H1 (cell line): ENCODE measurements around the gene FXYD3. TPM values are rescaled to one million over a fixed set of nuclear protein-coding genes. Genes with fewer than 3 reads are reported as not detected.

Experiments used
- CHD2 ChIP-seq: IDR thresholded peaks from 2 replicates; pipeline ENCODE4 v1.6.1; 2012; ENCODE audit warnings: low read length, improper control_type of control experiment
- EZH2 ChIP-seq: fragments of 200-600 bp; sonication (generic); IDR thresholded peaks from 2 replicates; pipeline ENCODE4 v1.7.1; 2012; ENCODE audit warnings: low read depth, mild to moderate bottlenecking, moderate library complexity, low read length, inconsistent platforms; ENCODE audit not compliant: severe bottlenecking
- KDM1A ChIP-seq: fragments of 200-600, 300-600 bp; sonication (generic); IDR thresholded peaks from 2 replicates; pipeline ENCODE4 v1.7.1; 2016; ENCODE audit warnings: mild to moderate bottlenecking, low read length, borderline replicate concordance
- PHF8 ChIP-seq: fragments of 200-600 bp; sonication (generic); conservative IDR thresholded peaks from 2 replicates; pipeline ENCODE4 v1.7.1; 2012; ENCODE audit warnings: low read depth, mild to moderate bottlenecking, inconsistent platforms, low read length, moderate library complexity
- RAD21 ChIP-seq, 2 experiments: IDR thresholded peaks in 1 of 2; conservative IDR thresholded peaks in 1 of 2; 2 replicates each; pipeline ENCODE4 v1.6.1; 2011; ENCODE audit warnings: low read depth in 2 of 2, low read length in 2 of 2, improper control_type of control experiment in 1 of 2, inconsistent platforms in 1 of 2, mild to moderate bottlenecking in 1 of 2, moderate library complexity in 1 of 2
- SAP30 ChIP-seq: fragments of 300-600 bp; sonication (generic); IDR thresholded peaks from 2 replicates; pipeline ENCODE4 v1.7.1; 2012; ENCODE audit warnings: low read length, moderate library complexity, mild to moderate bottlenecking, inconsistent platforms; ENCODE audit not compliant: insufficient read depth, insufficient replicate concordance
- SUZ12 ChIP-seq: fragments of 200-600 bp; sonication (generic); IDR thresholded peaks from 2 replicates; pipeline ENCODE4 v1.6.1; 2012; ENCODE audit warnings: mild to moderate bottlenecking, inconsistent platforms, low read length, moderate library complexity, mixed read lengths
- TBP ChIP-seq: IDR thresholded peaks from 2 replicates; pipeline ENCODE4 v1.6.1; 2011; ENCODE audit warnings: low read depth, low read length, improper control_type of control experiment
- TCF12 ChIP-seq: IDR thresholded peaks from 2 replicates; pipeline ENCODE4 v1.6.1; 2011; ENCODE audit warnings: low read depth, mild to moderate bottlenecking, low read length
- polyA plus RNA-seq, 7 experiments: library from polyadenylated mRNA; depleted of rRNA in 3 of 7; stranded (reverse) in 5 of 7; unstranded in 2 of 7; fragments of >200 nt in 5 of 7; fragments of 200-250 nt in 2 of 7; gene quantifications; 1 replicate in 5 of 7; 2 replicates in 1 of 7; 4 replicates in 1 of 7; pipeline versions ENCODE4 v1.2.1 to v1.2.3, GENCODE V29; 2011 to 2013; ENCODE audit warnings: missing spikeins in 2 of 7, mixed read lengths in 2 of 7
- total RNA-seq: library from RNA; stranded (reverse); fragmentation: NEBNext Ultra II Directional; extraction: Animal tissue kit (Norgen Biotek cat#: 25700); gene quantifications from 2 replicates; pipeline ENCODE4 v1.2.1, GENCODE V29; 2021
- TF ChIP-seq, protein P1 (sequence below): IDR thresholded peaks from 2 replicates; pipeline ENCODE4 v1.6.1; 2012; ENCODE audit warnings: inconsistent platforms
- TF ChIP-seq, protein P2 (sequence below), 3 experiments: IDR thresholded peaks; 1 replicate in 2 of 3; 2 replicates in 1 of 3; pipeline versions ENCODE4 v1.5.1 to v1.6.1; 2011; ENCODE audit warnings: low read length in 3 of 3, mild to moderate bottlenecking in 3 of 3, inconsistent platforms in 2 of 3, low read depth in 1 of 3, moderate library complexity in 1 of 3; ENCODE audit not compliant: insufficient read depth in 1 of 3; ENCODE audit errors: control extremely low read depth in 1 of 3

FXYD3 gene
- total and polyA plus RNA-seq, 2 of the 8 experiments (the other 6 are each of a cell fraction or from before 2014, with no cell fraction given) = 0.33 TPM; not detected in 1

DNA sequence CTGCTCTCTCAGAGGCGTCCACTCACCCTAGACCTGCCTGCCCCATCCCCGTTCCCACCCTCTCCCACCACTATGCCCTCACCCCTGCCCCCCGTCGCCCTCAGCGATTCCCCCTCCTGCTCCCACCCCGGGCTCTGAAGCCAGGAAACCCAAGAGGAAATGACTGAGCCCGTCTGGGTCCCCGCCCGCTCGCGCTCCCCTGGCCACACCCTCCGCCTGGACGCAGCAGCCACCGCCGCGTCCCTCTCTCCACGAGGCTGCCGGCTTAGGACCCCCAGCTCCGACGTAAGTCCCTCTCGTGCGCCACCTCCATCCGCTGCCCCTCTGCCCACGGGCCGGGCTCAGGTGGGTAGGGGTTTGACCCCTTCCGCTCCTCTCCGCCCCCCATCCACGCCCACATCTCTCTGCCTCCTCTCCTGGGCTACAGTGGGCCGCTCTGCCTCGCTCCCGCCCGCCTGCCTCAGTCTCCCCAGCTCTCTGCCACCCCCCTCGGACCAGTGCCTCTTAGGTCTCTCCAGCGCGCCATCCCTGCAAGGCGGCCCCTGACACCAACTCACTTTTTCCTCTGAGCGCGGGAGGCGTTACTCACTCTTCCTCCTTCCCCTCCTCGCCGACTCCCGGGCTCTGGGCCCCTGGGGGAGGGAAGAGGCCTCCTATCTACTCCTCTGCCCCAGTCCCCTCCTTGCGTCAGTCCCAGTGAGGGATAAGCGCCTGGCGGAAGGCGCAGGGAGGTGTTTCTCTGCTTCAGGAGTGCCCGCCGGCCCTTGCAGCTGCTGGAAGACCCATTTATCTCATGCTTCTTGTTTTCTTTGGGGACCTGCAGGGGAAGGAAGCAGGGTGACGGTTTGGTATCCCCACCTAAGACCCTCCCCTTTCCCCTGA is 39.1 kb downstream of the FXYD3 start, which contains the start of gene FXYD5 (continued):
- TF ChIP-seq SUZ12 = no peak
- TF ChIP-seq, protein P1, sequence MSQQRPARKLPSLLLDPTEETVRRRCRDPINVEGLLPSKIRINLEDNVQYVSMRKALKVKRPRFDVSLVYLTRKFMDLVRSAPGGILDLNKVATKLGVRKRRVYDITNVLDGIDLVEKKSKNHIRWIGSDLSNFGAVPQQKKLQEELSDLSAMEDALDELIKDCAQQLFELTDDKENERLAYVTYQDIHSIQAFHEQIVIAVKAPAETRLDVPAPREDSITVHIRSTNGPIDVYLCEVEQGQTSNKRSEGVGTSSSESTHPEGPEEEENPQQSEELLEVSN = peak; percentile 16; the same call in 1 of the 2 replicates
- TF ChIP-seq EZH2 = no peak
- TF ChIP-seq CHD2 = no peak
- TF ChIP-seq, protein P2, sequence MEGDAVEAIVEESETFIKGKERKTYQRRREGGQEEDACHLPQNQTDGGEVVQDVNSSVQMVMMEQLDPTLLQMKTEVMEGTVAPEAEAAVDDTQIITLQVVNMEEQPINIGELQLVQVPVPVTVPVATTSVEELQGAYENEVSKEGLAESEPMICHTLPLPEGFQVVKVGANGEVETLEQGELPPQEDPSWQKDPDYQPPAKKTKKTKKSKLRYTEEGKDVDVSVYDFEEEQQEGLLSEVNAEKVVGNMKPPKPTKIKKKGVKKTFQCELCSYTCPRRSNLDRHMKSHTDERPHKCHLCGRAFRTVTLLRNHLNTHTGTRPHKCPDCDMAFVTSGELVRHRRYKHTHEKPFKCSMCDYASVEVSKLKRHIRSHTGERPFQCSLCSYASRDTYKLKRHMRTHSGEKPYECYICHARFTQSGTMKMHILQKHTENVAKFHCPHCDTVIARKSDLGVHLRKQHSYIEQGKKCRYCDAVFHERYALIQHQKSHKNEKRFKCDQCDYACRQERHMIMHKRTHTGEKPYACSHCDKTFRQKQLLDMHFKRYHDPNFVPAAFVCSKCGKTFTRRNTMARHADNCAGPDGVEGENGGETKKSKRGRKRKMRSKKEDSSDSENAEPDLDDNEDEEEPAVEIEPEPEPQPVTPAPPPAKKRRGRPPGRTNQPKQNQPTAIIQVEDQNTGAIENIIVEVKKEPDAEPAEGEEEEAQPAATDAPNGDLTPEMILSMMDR (IDR thresholded peaks at IDR 0.05; ENCODE audit: control extremely low read depth in 1 of 3, insufficient read depth in 1 of 3, low read depth in 1 of 3, low read length in 3 of 3) = peak in 1 of 3 experiments; percentile 3; a peak in 1 of 4 replicates
- TF ChIP-seq RAD21 (IDR thresholded peaks at IDR 0.05 in 1 of 2, conservative IDR thresholded peaks at IDR 0.05 in 1 of 2; ENCODE audit: low read depth in 2 of 2, low read length in 2 of 2) = no peak
- peak; percentile 43; the same call in 1 of the 2 replicates for TF ChIP-seq PHF8
- TF ChIP-seq TBP = peak; percentile 35; the same call in 1 of the 2 replicates
- no peak for TF ChIP-seq KDM1A
- peak; percentile 76 for TF ChIP-seq SAP30
- TF ChIP-seq TCF12 = no peak
